Breast epithelium (tissue), 4 donors: Measurements from ENCODE around the gene ACTR1B. TPM values are rescaled to one million over a fixed set of nuclear protein-coding genes. Genes with fewer than 3 reads are reported as not detected.

ENCODE experiments used
- DNase-seq, 2 donors: peaks; one replicate each; pipeline ENCODE4 v3.0.0-alpha.2; 2019; ENCODE audit warnings: low spot score in 2 of 2
- H3K27ac ChIP-seq, 2 donors: fragments of 200-600 bp; sonication (generic) in 1 of 2; one replicate each; pipeline ENCODE4 v1.5.1; 2016 to 2019; ENCODE audit warnings: mild to moderate bottlenecking in 1 of 2
- H3K27me3 ChIP-seq, 2 donors: fragments of 200-600 bp; sonication (generic) in 1 of 2; one replicate each; pipeline versions ENCODE4 v1.5.1 to v1.6.0; 2017 to 2019; ENCODE audit warnings: control low read depth in 1 of 2, mild to moderate bottlenecking in 1 of 2
- H3K36me3 ChIP-seq: fragments of 200-600 bp; one replicate; pipeline ENCODE4 v1.5.1; 2019
- H3K4me1 ChIP-seq, 2 donors: fragments of 200-600 bp; sonication (generic); one replicate each; pipeline ENCODE4 v1.5.1; 2016 to 2019; ENCODE audit warnings: control low read depth in 1 of 2
- H3K4me3 ChIP-seq, 3 donors: fragments of 200-600 bp; sonication (generic); 1 replicate in 2 of 3; 2 replicates in 1 of 3; pipeline ENCODE4 v1.5.1; 2016 to 2019; ENCODE audit warnings: mild to moderate bottlenecking in 3 of 3, moderate library complexity in 2 of 3
- H3K9me3 ChIP-seq, 2 donors: fragments of 200-600 bp; sonication (generic) in 1 of 2; one replicate each; pipeline ENCODE4 v1.5.1; 2016 to 2019; ENCODE audit warnings: control low read depth in 1 of 2
- CTCF ChIP-seq, 3 donors: fragments of 450-650 bp; IDR thresholded peaks; one replicate each; pipeline ENCODE4 v1.5.1; 2016 to 2017; ENCODE audit warnings: antibody characterized with exemption in 3 of 3, mild to moderate bottlenecking in 3 of 3, moderate library complexity in 3 of 3
- POLR2A ChIP-seq: fragments of 450-650 bp; IDR thresholded peaks from one replicate; pipeline ENCODE4 v1.6.1; 2016; ENCODE audit warnings: antibody characterized with exemption, mild to moderate bottlenecking, moderate library complexity
- POLR2AphosphoS5 ChIP-seq, 3 donors: sonication (generic); formaldehyde crosslinking; IDR thresholded peaks; one replicate each; pipeline ENCODE4 v1.6.1; 2017; ENCODE audit warnings: antibody characterized with exemption in 3 of 3
- intact Hi-C: fragments of 100-400 bp; cut with DNase I; formaldehyde crosslinking; loops from one replicate; pipeline ENCODE4 v1.15.1; 2023; ENCODE audit warnings: low total_unique reads
- total RNA-seq, 3 donors: library from RNA; depleted of rRNA; stranded (reverse); fragments of >200 nt; gene quantifications; one replicate each; pipeline ENCODE4 v1.1.0, GENCODE V29; 2016

ACTR1B gene
- total RNA-seq, 3 donors from 2014 or later = 59.6 to 74.6 (median 61.9) TPM

- H3K4me1 ChIP-seq = no peaks in the 10 kb centered on the region
- H3K27me3 ChIP-seq = no peaks in the 10 kb centered on the region
- DNase-seq = peak in 1 of 2 donors; percentile 22
- intact Hi-C loops = no loop called here
- TF ChIP-seq CTCF (IDR thresholded peaks at IDR 0.05) = no peak
- TF ChIP-seq POLR2A = no peak
- TF ChIP-seq POLR2AphosphoS5 (IDR thresholded peaks at IDR 0.05) = no peak
- H3K4me3 ChIP-seq = no peak overlapping the region
- H3K27ac ChIP-seq = no peak overlapping the region
- no peaks in the 10 kb centered on the region for H3K9me3 ChIP-seq
- H3K36me3 ChIP-seq = no peaks in the 10 kb centered on the region
These were observed 44.2 kb upstream of the ACTR1B start for GRCh38 chr2:97708048-97708380.

GRCh38 chr2:97707362-97708047 lies 43.7 kb upstream of the ACTR1B start:
- H3K27me3 ChIP-seq = no peaks in the 10 kb centered on the region
- peak in 1 of 2 donors; percentile 36 for DNase-seq
- H3K4me1 ChIP-seq = no peaks in the 10 kb centered on the region
- H3K27ac ChIP-seq = no peak overlapping the region
- H3K36me3 ChIP-seq = no peaks in the 10 kb centered on the region
- TF ChIP-seq POLR2AphosphoS5 (IDR thresholded peaks at IDR 0.05) = no peak
- TF ChIP-seq POLR2A = no peak
- no peak for TF ChIP-seq CTCF (IDR thresholded peaks at IDR 0.05)
- intact Hi-C loops = no loop called here
- no peaks in the 10 kb centered on the region for H3K9me3 ChIP-seq
- no peak overlapping the region for H3K4me3 ChIP-seq

- H3K36me3 ChIP-seq = no peaks in the 10 kb centered on the region
- H3K9me3 ChIP-seq = no peaks in the 10 kb centered on the region
- intact Hi-C loops = no loop called here
- H3K27me3 ChIP-seq = no peaks in the 10 kb centered on the region
- no peak overlapping the region for H3K4me3 ChIP-seq
- H3K4me1 ChIP-seq = no peaks in the 10 kb centered on the region
- no peak overlapping the region for H3K27ac ChIP-seq
- TF ChIP-seq POLR2A (no peak), POLR2AphosphoS5 (IDR thresholded peaks at IDR 0.05) (no peak), CTCF (IDR thresholded peaks at IDR 0.05) (no peak)
- peak in 1 of 2 donors; percentile 19 for DNase-seq
These were observed 43.0 kb upstream of the ACTR1B start for GRCh38 chr2:97706708-97707345.

GRCh38 chr2:97706112-97706511 lies 42.3 kb upstream of the ACTR1B start:
- no peaks in the 10 kb centered on the region for H3K27me3 ChIP-seq
- H3K4me1 ChIP-seq = no peaks in the 10 kb centered on the region
- no peak for DNase-seq
- no peak overlapping the region for H3K4me3 ChIP-seq
- TF ChIP-seq CTCF (IDR thresholded peaks at IDR 0.05) = no peak
- TF ChIP-seq POLR2AphosphoS5 (IDR thresholded peaks at IDR 0.05) = no peak
- no peak for TF ChIP-seq POLR2A
- no peak overlapping the region for H3K27ac ChIP-seq
- H3K9me3 ChIP-seq = no peaks in the 10 kb centered on the region
- no peaks in the 10 kb centered on the region for H3K36me3 ChIP-seq
- intact Hi-C loops = no loop called here

GRCh38 chr2:97704989-97705388 lies 41.1 kb upstream of the ACTR1B start:
- intact Hi-C loops = no loop called here
- Histone ChIP-seq H3K27me3 (no peaks in the 10 kb centered on the region), H3K27ac (no peak overlapping the region), H3K36me3 (no peaks in the 10 kb centered on the region), H3K4me1 (no peaks in the 10 kb centered on the region), H3K4me3 (no peak overlapping the region), H3K9me3 (no peaks in the 10 kb centered on the region)
- DNase-seq = no peak
- TF ChIP-seq POLR2A = no peak
- no peak for TF ChIP-seq CTCF (IDR thresholded peaks at IDR 0.05)
- no peak for TF ChIP-seq POLR2AphosphoS5 (IDR thresholded peaks at IDR 0.05)
